Upper lobe of left lung (tissue), 6 donors: ENCODE measurements around the gene GPR68. TPM values are rescaled to one million over a fixed set of nuclear protein-coding genes. Genes with fewer than 3 reads are reported as not detected.
A peak's percentile ranks its signal among the peaks of the same experiment; 100 is the strongest.

Experiments
- ATAC-seq, 2 donors: fragments of 200-7000 bp; cut with Tn5 transposase; one replicate each; pipeline ENCODE4 v1.9.1; 2022; ENCODE audit warnings: mild to moderate bottlenecking in 2 of 2, moderate library complexity in 2 of 2; ENCODE audit not compliant: low FRiP score in 2 of 2
- DNase-seq, 2 donors: peaks; one replicate each; pipeline ENCODE4 v3.0.0-alpha.2; 2019 to 2020
- H3K27ac ChIP-seq, 4 donors: fragments of 200-600 bp; sonication (generic); one replicate each; pipeline ENCODE4 v1.5.1; 2016 to 2019
- H3K27me3 ChIP-seq, 4 donors: fragments of 200-600 bp; sonication (generic); one replicate each; pipeline ENCODE4 v1.5.1; 2017 to 2019
- H3K36me3 ChIP-seq, 4 donors: fragments of 200-600 bp; sonication (generic); one replicate each; pipeline ENCODE4 v1.5.1; 2016 to 2019
- H3K4me1 ChIP-seq, 4 donors: fragments of 200-600 bp; sonication (generic); one replicate each; pipeline ENCODE4 v1.5.1; 2018 to 2019
- H3K4me3 ChIP-seq, 4 donors: fragments of 200-600 bp; sonication (generic); one replicate each; pipeline ENCODE4 v1.5.1; 2017 to 2019; ENCODE audit warnings: mild to moderate bottlenecking in 2 of 4, moderate library complexity in 1 of 4
- H3K9me3 ChIP-seq, 4 donors: fragments of 200-600 bp; sonication (generic); one replicate each; pipeline ENCODE4 v1.5.1; 2018 to 2019
- CTCF ChIP-seq, 6 experiments: fragments of 450-650 bp in 4 of 6; fragments of 200-600 bp in 2 of 6; sonication (generic) in 2 of 6; IDR thresholded peaks; one replicate each; pipeline ENCODE4 v1.5.1; 2016 to 2019; ENCODE audit warnings: antibody characterized with exemption in 6 of 6
- EP300 ChIP-seq, 4 donors: sonication (generic); formaldehyde crosslinking; IDR thresholded peaks; one replicate each; pipeline ENCODE4 v1.5.1; 2017; ENCODE audit warnings: antibody characterized with exemption in 4 of 4, control low read depth in 2 of 4
- POLR2A ChIP-seq, 4 donors: fragments of 450-650 bp; IDR thresholded peaks; one replicate each; pipeline ENCODE4 v1.5.1; 2016 to 2017; ENCODE audit warnings: antibody characterized with exemption in 4 of 4, mild to moderate bottlenecking in 2 of 4
- POLR2AphosphoS5 ChIP-seq, 2 donors: sonication (generic); formaldehyde crosslinking; IDR thresholded peaks; one replicate each; pipeline ENCODE4 v1.5.1; 2017; ENCODE audit warnings: antibody characterized with exemption in 2 of 2
- WGBS, 2 donors: methylation state at CpG; one replicate each; pipeline ENCODE4 v1.1.5; 2017 to 2018; 5-methylcytosine and 5-hydroxymethylcytosine counted together
- total RNA-seq, 6 donors: library from RNA; depleted of rRNA in 4 of 6; stranded (reverse); fragments of >200 nt in 4 of 6; gene quantifications; one replicate each; pipeline versions ENCODE4 v1.1.0 to v1.2.1, GENCODE V29; 2016 to 2021
- donor health status: DM: no; HTN: no; CAD: no; lungs with moderate emphysema.
- donor health status: DM: no; HTN: yes; CAD: no; lungs with severe emphysema.

The GPR68 gene
- total RNA-seq, 6 donors from 2014 or later: 1.2 to 8.4 (median 3.3) TPM

GRCh38 chr14:91281346-91281745, 36.8 kb upstream of the GPR68 start:
- no peaks in the 10 kb centered on the region for H3K4me1 ChIP-seq
- no peak overlapping the region for H3K4me3 ChIP-seq
- H3K27me3 ChIP-seq: no peaks in the 10 kb centered on the region
- no peaks in the 10 kb centered on the region for H3K9me3 ChIP-seq
- TF ChIP-seq EP300 (IDR thresholded peaks at IDR 0.05): no peak
- no peak for TF ChIP-seq POLR2A (IDR thresholded peaks at IDR 0.05)
- TF ChIP-seq CTCF (IDR thresholded peaks at IDR 0.05): no peak
- no peak for TF ChIP-seq POLR2AphosphoS5 (IDR thresholded peaks at IDR 0.05)
- ATAC-seq: no peak
- DNase-seq: no peak
- peaks cover 9 to 76% (median 59%) of the 10 kb centered on the region in 4 donors for H3K36me3 ChIP-seq
- WGBS, 2 donors: 95 to 97% methylated on average over 9 of the region's 9 CpGs
- no peak overlapping the region for H3K27ac ChIP-seq

- ATAC-seq (no peak), DNase-seq (no peak)
- WGBS, 2 donors: 75 to 77% methylated on average over 3 to 5 of the region's 5 CpGs
- H3K36me3 ChIP-seq: peaks cover 12 to 74% (median 60%) of the 10 kb centered on the region in 4 donors
- H3K27ac ChIP-seq: no peak overlapping the region
- H3K9me3 ChIP-seq: no peaks in the 10 kb centered on the region
- H3K4me3 ChIP-seq: no peak overlapping the region
- TF ChIP-seq POLR2A (IDR thresholded peaks at IDR 0.05) (no peak), CTCF (IDR thresholded peaks at IDR 0.05) (no peak), EP300 (IDR thresholded peaks at IDR 0.05) (no peak), POLR2AphosphoS5 (IDR thresholded peaks at IDR 0.05) (no peak)
- H3K4me1 ChIP-seq: no peaks in the 10 kb centered on the region
- H3K27me3 ChIP-seq: no peaks in the 10 kb centered on the region
These were observed 35.6 kb upstream of the GPR68 start for GRCh38 chr14:91280129-91280528.

GRCh38 chr14:91279354-91279753, 34.9 kb upstream of the GPR68 start:
- peaks cover 0 to 1% (median 0%) of the 10 kb centered on the region in 4 donors for H3K4me1 ChIP-seq
- TF ChIP-seq EP300 (IDR thresholded peaks at IDR 0.05): no peak
- TF ChIP-seq CTCF (IDR thresholded peaks at IDR 0.05): no peak
- TF ChIP-seq POLR2A (IDR thresholded peaks at IDR 0.05): no peak
- no peak for TF ChIP-seq POLR2AphosphoS5 (IDR thresholded peaks at IDR 0.05)
- DNase-seq: no peak
- H3K27me3 ChIP-seq: no peaks in the 10 kb centered on the region
- H3K36me3 ChIP-seq: peaks cover 12 to 79% (median 56%) of the 10 kb centered on the region in 4 donors
- no peaks in the 10 kb centered on the region for H3K9me3 ChIP-seq
- no peak for ATAC-seq
- H3K4me3 ChIP-seq: no peak overlapping the region
- H3K27ac ChIP-seq: no peak overlapping the region
- 93 to 94% methylated on average over 10 of the region's 10 CpGs for WGBS, 2 donors

- Histone ChIP-seq H3K4me3 (no peak overlapping the region), H3K27me3 (no peaks in the 10 kb centered on the region), H3K4me1 (peaks cover 0 to 11% (median 0%) of the 10 kb centered on the region in 4 donors), H3K36me3 (peaks cover 12 to 80% (median 59%) of the 10 kb centered on the region in 4 donors), H3K9me3 (no peaks in the 10 kb centered on the region), H3K27ac (no peak overlapping the region)
- DNase-seq: no peak
- ATAC-seq: no peak
- 95 to 97% methylated on average over 5 of the region's 5 CpGs for WGBS, 2 donors
- no peak for TF ChIP-seq CTCF (IDR thresholded peaks at IDR 0.05)
These were observed 33.8 kb upstream of the GPR68 start for GRCh38 chr14:91278383-91278715.

GRCh38 chr14:91277546-91278382, 33.3 kb upstream of the GPR68 start:
- Histone ChIP-seq H3K9me3 (no peaks in the 10 kb centered on the region), H3K4me1 (peaks cover 0 to 11% (median 1%) of the 10 kb centered on the region in 4 donors), H3K27me3 (no peaks in the 10 kb centered on the region), H3K27ac (no peak overlapping the region), H3K36me3 (peaks cover 12 to 80% (median 57%) of the 10 kb centered on the region in 4 donors), H3K4me3 (no peak overlapping the region)
- ATAC-seq: no peak
- TF ChIP-seq POLR2A (IDR thresholded peaks at IDR 0.05): no peak
- 93 to 95% methylated on average over 14 to 30 of the region's 30 CpGs for WGBS, 2 donors
- DNase-seq: peak in 1 of 2 donors; percentile 71
